ENCODE results near the gene OPN1LW.
"Not testable (repeated sequence)": the region's sequence is repeated elsewhere in the genome, so short reads cannot be mapped to it uniquely, and the experiment has no call there.

Gene OPN1LW

DNA sequence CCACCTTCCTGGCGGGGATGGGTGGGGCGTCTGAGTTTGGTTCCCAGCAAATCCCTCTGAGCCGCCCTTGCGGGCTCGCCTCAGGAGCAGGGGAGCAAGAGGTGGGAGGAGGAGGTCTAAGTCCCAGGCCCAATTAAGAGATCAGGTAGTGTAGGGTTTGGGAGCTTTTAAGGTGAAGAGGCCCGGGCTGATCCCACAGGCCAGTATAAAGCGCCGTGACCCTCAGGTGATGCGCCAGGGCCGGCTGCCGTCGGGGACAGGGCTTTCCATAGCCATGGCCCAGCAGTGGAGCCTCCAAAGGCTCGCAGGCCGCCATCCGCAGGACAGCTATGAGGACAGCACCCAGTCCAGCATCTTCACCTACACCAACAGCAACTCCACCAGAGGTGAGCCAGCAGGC is at the start of gene OPN1LW:
Gene OPN1LW (plus strand): TSS at position 234 of the 400 bp plus-strand sequence. CDS start 41 bp downstream, at position 275.
- DNase-seq, result not testable (repeated sequence)

GRCh38 chrX:154094833-154095232 is 49.2 kb upstream of the OPN1LW start:
- no peak for DNase-seq

GRCh38 chrX:154096140-154097002 is 47.7 kb upstream of the OPN1LW start:
- peak; percentile 53 for DNase-seq

DNA sequence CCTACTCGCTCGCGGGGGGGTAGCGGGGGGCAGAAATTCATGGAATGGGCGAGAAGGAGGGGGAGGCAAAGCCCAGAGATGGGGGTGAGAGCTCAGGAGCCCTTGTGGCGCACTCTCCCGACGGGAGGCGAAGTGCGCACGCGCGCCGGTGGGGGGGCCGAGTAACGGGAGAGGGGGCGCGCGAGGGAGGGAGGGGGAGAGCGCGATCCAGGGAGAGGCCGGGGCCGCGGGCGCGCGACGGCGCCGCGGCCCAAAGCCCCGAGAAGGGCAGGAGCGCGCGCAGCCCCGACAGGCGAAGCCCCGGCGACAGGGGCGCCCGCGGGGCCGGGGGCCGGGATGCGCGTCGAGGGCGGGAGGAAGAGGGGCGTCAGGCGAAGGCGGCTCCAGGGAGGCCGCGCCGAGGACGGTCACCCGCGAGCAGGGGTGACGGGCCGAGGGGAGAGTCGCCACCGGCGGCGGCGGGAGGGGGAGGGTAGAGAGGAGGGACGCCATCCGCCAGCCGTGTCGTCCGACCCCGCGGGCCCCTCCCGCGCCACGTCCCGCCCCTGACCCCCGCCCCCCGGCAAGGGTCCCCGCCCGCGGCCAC is 46.9 kb upstream of the OPN1LW start:
- peak; percentile 83 for DNase-seq

- DNase-seq, result peak; percentile 97
Measured at GRCh38 chrX:154097589-154098541, 46.2 kb upstream of the OPN1LW start, which contains the start of gene MECP2. MECP2 (minus strand) TSS chrX:154097717.

- DNase-seq, result peak; percentile 40
Measured at GRCh38 chrX:154098551-154098950, 45.5 kb upstream of the OPN1LW start.

- DNase-seq, result no peak
Measured at GRCh38 chrX:154113729-154114128, 30.3 kb upstream of the OPN1LW start.

DNA sequence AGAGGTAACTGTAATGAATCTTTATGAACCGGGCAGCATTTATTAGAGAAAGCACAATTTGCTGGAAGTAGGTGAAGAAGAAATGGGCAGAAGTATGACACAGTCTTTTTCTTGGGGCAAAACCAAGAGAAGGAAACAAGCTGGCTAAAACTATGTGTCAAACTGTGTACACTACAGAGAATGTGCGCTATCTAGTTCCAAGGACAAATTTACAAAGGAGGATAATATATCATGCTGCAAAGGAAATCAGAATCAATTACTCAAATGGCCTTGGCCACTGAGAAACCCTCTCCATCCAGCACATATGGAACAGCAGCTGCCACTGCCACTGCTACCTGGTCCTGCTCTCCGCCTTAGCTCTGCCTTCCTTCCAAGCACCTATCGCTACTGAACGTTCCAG is 29.4 kb upstream of the OPN1LW start:
- no peak for DNase-seq

DNA sequence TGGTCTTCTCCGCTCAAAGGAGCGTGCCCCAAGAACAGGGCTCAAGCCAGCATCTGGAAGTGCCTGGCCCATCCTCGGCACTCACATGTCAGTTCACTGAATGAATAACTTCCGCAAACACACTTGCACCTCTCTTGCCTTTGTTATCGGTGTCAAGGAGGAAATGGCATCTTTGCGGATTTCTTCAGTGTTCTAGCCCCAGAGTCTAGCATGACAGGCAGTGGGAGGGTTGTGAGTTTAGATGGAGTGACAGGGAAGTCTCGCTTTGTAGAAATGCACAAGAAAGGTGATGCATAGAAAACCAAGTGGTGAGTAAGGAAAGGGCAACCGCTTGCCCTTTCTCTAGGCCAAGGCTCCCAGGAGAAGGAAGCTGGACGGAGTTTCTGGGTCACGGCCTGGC is 29.0 kb upstream of the OPN1LW start:
- no peak for DNase-seq

GRCh38 chrX:154115750-154116149 is 28.3 kb upstream of the OPN1LW start:
- no peak for DNase-seq

GRCh38 chrX:154116426-154117211 is 27.4 kb upstream of the OPN1LW start:
- no peak for DNase-seq

- no peak for DNase-seq
Measured at GRCh38 chrX:154117566-154117965, 26.5 kb upstream of the OPN1LW start.

- no peak for DNase-seq
Measured at GRCh38 chrX:154120567-154120966, 23.5 kb upstream of the OPN1LW start.

DNA sequence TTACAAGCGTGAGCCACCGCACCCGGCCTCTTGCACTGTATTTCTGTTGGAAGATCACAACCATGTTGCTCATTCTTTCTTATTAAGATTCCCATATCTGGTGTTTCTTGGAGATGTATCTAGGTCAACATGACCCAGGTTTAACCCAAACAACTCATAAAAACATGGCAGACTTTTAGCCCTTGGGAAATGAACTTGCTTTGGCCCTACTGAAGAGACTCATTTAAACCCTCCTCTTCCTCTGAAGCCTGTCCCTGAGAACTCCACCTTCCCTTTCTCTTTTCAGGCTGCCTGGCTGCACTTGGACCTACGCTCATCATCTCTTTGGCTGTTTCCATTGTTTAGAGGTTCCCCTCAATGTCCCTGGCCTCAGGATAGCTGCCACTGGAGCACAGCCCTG is 22.8 kb upstream of the OPN1LW start:
- DNase-seq, result no peak

GRCh38 chrX:154121961-154122360 is 22.1 kb upstream of the OPN1LW start:
- no peak for DNase-seq

DNA sequence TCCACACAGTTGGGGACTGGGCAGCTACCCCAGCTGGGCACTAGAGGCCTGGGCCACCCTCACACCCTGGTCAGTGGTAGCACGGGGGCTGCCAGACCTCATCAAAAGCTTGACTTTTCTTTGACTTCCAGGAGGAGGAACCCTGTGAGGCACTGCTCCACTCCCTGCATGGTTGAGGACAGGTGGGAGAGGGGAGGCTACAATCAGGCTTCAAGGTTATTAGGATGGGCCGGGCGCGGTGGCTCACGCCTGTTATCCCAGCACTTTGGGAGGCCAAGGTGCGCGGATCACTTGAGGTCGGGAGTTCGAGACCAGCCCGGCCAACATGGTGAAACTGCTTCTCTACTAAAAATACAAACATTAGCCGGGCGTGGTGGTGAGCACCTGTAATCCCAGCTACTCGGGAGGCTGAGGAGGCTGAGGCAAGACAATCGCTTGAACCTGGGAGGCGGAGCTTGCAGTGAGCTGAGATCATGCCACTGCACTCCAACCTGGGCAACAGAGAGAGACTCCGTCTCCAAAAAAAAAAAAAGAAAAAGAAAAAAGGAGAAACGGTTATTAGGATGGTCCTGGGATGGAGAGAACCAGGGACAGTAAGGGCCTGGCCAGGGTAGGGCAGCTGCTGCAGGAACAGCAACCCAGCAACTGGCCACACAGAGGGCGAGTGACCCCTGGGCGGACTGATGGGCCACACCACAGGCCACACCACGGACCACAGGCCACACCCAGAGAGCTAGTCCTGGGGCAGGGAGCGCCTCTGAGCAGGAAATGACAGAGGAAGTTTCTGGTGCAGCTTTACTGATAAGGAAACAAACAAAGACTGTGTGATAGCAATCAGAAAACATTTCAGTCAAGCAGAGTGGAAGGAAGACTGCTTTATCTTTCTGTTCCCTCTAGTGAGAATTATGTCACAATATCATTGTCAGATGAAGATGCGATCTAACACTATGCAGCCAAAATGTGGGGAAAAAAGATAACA is 20.5 kb upstream of the OPN1LW start:
- DNase-seq, result no peak

DNA sequence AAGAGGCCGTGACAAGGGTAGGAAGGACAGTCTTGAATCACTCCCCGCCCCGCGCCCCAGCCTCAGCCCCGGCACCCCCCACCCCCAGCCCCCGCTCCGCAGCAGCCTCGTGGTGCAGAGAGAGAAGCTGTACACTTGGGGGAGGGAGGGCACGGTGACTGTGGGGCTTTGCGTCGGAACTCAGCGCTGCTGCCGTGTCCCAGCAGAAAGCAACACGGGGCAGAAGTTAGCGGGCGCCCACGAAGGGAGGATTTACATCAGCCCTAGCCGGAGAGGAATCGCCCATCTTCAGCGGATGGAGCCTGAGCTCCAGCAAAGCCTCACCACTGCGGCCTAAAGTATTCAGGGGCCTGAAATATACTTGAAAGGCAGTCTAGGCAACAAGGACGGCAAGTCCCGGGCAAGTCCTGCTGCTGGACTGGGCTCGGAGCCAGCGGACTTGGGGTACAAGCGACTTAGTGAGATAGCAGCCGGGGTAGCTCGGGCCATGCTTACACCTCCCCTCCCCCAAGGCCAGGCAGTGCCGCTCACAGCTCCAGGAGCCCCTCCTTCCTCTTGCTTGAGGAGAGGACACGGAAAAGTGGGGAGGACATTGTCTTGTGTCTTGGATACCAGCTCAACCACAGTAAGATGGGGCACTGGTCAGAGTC is 18.5 kb upstream of the OPN1LW start:
- DNase-seq, result no peak

GRCh38 chrX:154126101-154126500 is 17.9 kb upstream of the OPN1LW start:
- DNase-seq, result no peak

DNA sequence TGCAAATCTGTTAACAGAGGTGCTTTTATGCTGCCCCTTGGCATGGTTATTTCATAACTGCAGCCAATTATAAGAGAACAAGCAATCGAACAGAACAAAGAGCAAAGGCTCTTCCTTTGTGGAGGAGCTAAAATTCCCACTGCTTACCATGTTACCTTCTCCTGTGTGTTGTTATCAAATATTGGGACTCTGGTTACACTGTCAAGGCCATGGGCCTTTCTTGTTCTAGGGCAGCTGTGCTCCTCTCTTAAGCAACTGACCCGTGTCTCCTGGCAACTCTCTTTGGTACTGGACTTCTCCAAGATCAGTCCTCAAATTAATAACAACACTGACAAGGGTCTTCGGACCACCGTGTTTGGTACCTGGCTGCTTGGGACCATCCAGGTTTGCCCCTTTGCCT is 12.1 kb upstream of the OPN1LW start:
- DNase-seq, result no peak

GRCh38 chrX:154132366-154132765 is 11.7 kb upstream of the OPN1LW start:
- DNase-seq, result no peak
